ENCODE data around the gene PDSS2.

PDSS2 gene

DNA sequence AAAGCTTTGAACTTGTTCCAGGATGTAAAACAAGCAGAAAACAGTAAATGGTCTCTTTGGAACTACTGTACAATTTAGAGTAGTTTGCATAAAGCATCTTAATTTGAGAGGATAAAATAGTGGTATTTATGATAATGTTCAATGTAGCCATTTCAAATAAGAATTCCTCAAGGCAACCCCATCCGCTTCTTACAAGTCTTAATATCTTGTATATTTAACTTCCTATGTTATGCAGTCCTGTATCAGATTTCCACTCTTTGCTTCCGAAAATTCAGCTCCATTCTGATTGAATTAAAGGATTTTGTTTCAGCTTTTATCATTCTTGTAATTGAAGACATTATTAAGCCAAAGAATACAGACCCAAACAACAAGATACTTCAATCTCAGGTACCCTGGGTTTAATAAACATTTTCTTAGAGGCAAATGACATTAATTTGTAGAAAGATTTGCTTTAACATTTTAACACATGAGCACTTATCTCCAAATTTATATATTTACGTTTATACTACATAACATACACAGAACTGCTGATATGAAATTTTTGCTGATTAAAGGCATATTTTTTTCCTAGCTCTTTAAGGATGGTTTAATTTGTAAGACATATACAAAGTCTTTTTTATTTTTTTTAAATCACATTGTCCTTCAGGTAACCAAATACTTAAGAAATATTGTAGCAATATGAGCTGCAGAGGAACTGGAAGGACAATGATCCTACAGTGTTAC is 213.0 kb downstream of the PDSS2 start:
- peak overlapping the region; percentile 34 for H3K27ac ChIP-seq
- no peak for TF ChIP-seq ZFX (IDR thresholded peaks at IDR 0.05; ENCODE audit: borderline replicate concordance)
- TF ChIP-seq, protein P1, sequence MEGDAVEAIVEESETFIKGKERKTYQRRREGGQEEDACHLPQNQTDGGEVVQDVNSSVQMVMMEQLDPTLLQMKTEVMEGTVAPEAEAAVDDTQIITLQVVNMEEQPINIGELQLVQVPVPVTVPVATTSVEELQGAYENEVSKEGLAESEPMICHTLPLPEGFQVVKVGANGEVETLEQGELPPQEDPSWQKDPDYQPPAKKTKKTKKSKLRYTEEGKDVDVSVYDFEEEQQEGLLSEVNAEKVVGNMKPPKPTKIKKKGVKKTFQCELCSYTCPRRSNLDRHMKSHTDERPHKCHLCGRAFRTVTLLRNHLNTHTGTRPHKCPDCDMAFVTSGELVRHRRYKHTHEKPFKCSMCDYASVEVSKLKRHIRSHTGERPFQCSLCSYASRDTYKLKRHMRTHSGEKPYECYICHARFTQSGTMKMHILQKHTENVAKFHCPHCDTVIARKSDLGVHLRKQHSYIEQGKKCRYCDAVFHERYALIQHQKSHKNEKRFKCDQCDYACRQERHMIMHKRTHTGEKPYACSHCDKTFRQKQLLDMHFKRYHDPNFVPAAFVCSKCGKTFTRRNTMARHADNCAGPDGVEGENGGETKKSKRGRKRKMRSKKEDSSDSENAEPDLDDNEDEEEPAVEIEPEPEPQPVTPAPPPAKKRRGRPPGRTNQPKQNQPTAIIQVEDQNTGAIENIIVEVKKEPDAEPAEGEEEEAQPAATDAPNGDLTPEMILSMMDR (IDR thresholded peaks at IDR 0.05): no peak

DNA sequence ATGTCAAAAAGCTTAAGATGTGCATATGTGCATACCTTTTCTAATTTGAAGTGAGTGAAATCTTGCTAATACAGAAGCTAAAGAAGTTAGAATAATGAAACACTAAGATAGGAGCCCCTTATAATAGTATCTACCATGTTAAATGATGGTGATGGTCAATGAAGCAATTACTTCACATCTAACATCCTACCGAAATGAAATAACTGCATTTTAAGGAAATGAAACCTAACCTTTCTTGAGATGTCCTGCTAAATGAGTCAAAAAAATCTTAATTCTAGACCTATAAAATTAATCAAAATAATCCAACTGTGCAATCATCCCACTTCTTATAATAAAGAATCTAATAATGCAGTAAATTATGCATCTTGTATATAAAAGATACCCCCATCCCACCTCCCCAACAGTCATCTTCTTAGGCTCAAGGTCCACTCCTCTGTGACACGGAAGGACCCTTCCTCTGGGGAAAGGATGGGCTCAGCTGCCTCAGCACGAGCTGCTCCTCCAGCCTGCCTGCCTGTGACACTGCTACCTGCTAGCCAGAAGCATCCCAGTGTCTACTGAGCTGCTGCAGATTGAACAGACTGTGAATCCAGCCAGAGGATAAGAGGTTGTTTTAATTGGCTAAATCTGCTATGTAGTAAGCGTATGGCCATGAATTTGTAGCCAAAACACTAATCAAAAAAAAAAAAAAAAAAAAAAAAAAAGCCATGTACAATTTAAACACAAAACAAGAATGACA is 214.5 kb downstream of the PDSS2 start:
- H3K27ac ChIP-seq: no peak overlapping the region
- TF ChIP-seq, protein P1 (IDR thresholded peaks at IDR 0.05): no peak

DNA sequence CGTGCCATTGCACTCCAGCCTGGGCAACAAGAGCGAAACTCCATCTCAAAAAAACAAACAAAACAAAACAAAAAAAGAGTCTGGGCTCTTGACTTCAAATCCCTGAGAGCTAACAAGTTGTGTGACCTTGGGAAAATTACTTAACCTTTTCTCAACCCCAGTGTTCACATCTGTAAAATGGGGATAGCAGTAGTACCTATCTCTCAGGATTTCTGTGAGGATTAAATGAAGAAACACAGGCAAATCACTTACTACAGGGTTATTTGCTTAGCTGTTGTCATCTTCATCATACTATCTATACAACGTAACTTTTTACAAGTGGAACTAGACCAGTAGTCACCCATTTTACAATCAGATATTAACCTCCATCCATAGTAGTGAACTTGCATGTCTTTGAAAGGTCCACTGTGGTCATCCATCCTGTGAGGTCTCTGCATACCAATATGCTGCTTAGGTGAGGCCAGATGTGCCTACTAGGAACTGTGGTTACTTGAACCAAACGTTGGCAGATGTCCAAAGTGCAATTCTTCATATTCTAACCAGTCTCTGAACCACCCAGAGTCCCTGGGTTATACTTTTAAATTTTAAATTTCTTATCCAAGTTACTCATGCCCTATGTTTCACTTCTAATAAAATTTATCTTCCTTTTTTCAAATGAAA is 215.2 kb downstream of the PDSS2 start:
- TF ChIP-seq, protein P1 (IDR thresholded peaks at IDR 0.05): no peak
- TF ChIP-seq ZFX (IDR thresholded peaks at IDR 0.05; ENCODE audit: borderline replicate concordance): no peak
- H3K27ac ChIP-seq: no peak overlapping the region

- no peak overlapping the region for H3K27ac ChIP-seq
- TF ChIP-seq, protein P1 (IDR thresholded peaks at IDR 0.05): no peak
- TF ChIP-seq ZFX (IDR thresholded peaks at IDR 0.05; ENCODE audit: borderline replicate concordance): no peak
Measured at GRCh38 chr6:107243471-107243870, 215.9 kb downstream of the PDSS2 start.

GRCh38 chr6:107237992-107238660 is 221.2 kb downstream of the PDSS2 start:
- H3K27ac ChIP-seq: no peak overlapping the region
- no peak for TF ChIP-seq ZFX (IDR thresholded peaks at IDR 0.05; ENCODE audit: borderline replicate concordance)
- TF ChIP-seq, protein P1 (IDR thresholded peaks at IDR 0.05): no peak

- H3K27ac ChIP-seq: no peak overlapping the region
- TF ChIP-seq ZFX (IDR thresholded peaks at IDR 0.05; ENCODE audit: borderline replicate concordance): no peak
- TF ChIP-seq, protein P1 (IDR thresholded peaks at IDR 0.05): no peak
Measured at GRCh38 chr6:107235511-107235910, 223.9 kb downstream of the PDSS2 start.

All from 22Rv1 (cell line).